Dendritic cell treated with granulocyte-macrophage colony-stimulating factor and Interleukin-4, amounts not matched to agents 40 ng/mL and 50 ng/mL, for 4 days (primary cell): Measurements from ENCODE around the gene ME3.
"Not testable (repeated sequence)": the region's sequence is repeated elsewhere in the genome, so short reads cannot be mapped to it uniquely, and the experiment has no call there.

Source experiments
- H3K27ac Mint-ChIP-seq: one replicate; pipeline ENCODE4 v1.8.0; 2022; ENCODE audit warnings: mild to moderate bottlenecking, mixed read lengths
- H3K27me3 Mint-ChIP-seq: one replicate; pipeline ENCODE4 v1.8.0; 2022; ENCODE audit warnings: mild to moderate bottlenecking, mixed read lengths
- H3K36me3 Mint-ChIP-seq: one replicate; pipeline ENCODE4 v1.8.0; 2022; ENCODE audit warnings: low read depth, mixed read lengths
- H3K4me1 Mint-ChIP-seq: one replicate; pipeline ENCODE4 v1.8.0; 2022; ENCODE audit warnings: low read depth, mixed read lengths
- H3K4me3 Mint-ChIP-seq: one replicate; pipeline ENCODE4 v1.8.0; 2022; ENCODE audit warnings: mild to moderate bottlenecking, moderate library complexity, mixed read lengths
- H3K9me3 Mint-ChIP-seq: one replicate; pipeline ENCODE4 v1.8.0; 2022; ENCODE audit warnings: mixed read lengths
- intact Hi-C: fragments of 100-400 bp; cut with micrococcal nuclease; formaldehyde crosslinking; loops from one replicate; pipeline ENCODE4 v1.15.0; 2022

The ME3 gene

GRCh38 chr11:86666193-86666592 is 6.2 kb downstream of the ME3 start:
- no peak overlapping the region for H3K4me3 Mint-ChIP-seq
- no peaks in the 10 kb centered on the region for H3K36me3 Mint-ChIP-seq
- peaks cover 22% of the 10 kb centered on the region for H3K27me3 Mint-ChIP-seq
- no peak overlapping the region for H3K27ac Mint-ChIP-seq
- no peaks in the 10 kb centered on the region for H3K9me3 Mint-ChIP-seq
- H3K4me1 Mint-ChIP-seq: peaks cover 2% of the 10 kb centered on the region
- intact Hi-C loops: no loop called here

- no peak overlapping the region for H3K27ac Mint-ChIP-seq
- H3K36me3 Mint-ChIP-seq: no peaks in the 10 kb centered on the region
- intact Hi-C loops: no loop called here
- no peak overlapping the region for H3K4me3 Mint-ChIP-seq
- H3K9me3 Mint-ChIP-seq: no peaks in the 10 kb centered on the region
- peaks cover 10% of the 10 kb centered on the region for H3K27me3 Mint-ChIP-seq
- H3K4me1 Mint-ChIP-seq: no peaks in the 10 kb centered on the region
Measured at GRCh38 chr11:86664930-86665329, 7.5 kb downstream of the ME3 start.

GRCh38 chr11:86663761-86664160 is 8.7 kb downstream of the ME3 start:
- intact Hi-C loops: no loop called here
- Mint-ChIP-seq H3K27ac (no peak overlapping the region), H3K9me3 (no peaks in the 10 kb centered on the region), H3K27me3 (no peaks in the 10 kb centered on the region), H3K4me3 (no peak overlapping the region), H3K36me3 (no peaks in the 10 kb centered on the region), H3K4me1 (no peaks in the 10 kb centered on the region)

- intact Hi-C loops: no loop called here
- Mint-ChIP-seq H3K4me3 (no peak overlapping the region), H3K27ac (no peak overlapping the region), H3K27me3 (no peaks in the 10 kb centered on the region), H3K9me3 (no peaks in the 10 kb centered on the region), H3K36me3 (no peaks in the 10 kb centered on the region), H3K4me1 (no peaks in the 10 kb centered on the region)
Measured at GRCh38 chr11:86663291-86663690, 9.1 kb downstream of the ME3 start.

- Mint-ChIP-seq H3K4me3 (no peak overlapping the region), H3K4me1 (no peaks in the 10 kb centered on the region), H3K27ac (no peak overlapping the region), H3K9me3 (no peaks in the 10 kb centered on the region), H3K27me3 (no peaks in the 10 kb centered on the region), H3K36me3 (no peaks in the 10 kb centered on the region)
- intact Hi-C loops: no loop called here
Measured at GRCh38 chr11:86660736-86661135, 11.7 kb downstream of the ME3 start.

- no peaks in the 10 kb centered on the region for H3K4me1 Mint-ChIP-seq
- no peak overlapping the region for H3K4me3 Mint-ChIP-seq
- no peaks in the 10 kb centered on the region for H3K36me3 Mint-ChIP-seq
- H3K9me3 Mint-ChIP-seq: no peaks in the 10 kb centered on the region
- intact Hi-C loops: no loop called here
- H3K27ac Mint-ChIP-seq: no peak overlapping the region
- no peaks in the 10 kb centered on the region for H3K27me3 Mint-ChIP-seq
Measured at GRCh38 chr11:86660088-86660487, 12.3 kb downstream of the ME3 start.

- H3K36me3 Mint-ChIP-seq: no peaks in the 10 kb centered on the region
- intact Hi-C loops: no loop called here
- no peaks in the 10 kb centered on the region for H3K9me3 Mint-ChIP-seq
- H3K4me3 Mint-ChIP-seq: no peak overlapping the region
- no peak overlapping the region for H3K27ac Mint-ChIP-seq
- H3K27me3 Mint-ChIP-seq: no peaks in the 10 kb centered on the region
- no peaks in the 10 kb centered on the region for H3K4me1 Mint-ChIP-seq
Measured at GRCh38 chr11:86658534-86658933, 13.9 kb downstream of the ME3 start.

- H3K4me1 Mint-ChIP-seq, H3K36me3 Mint-ChIP-seq, H3K4me3 Mint-ChIP-seq, H3K27me3 Mint-ChIP-seq, H3K27ac Mint-ChIP-seq, intact Hi-C loops: not testable (repeated sequence)
- peaks cover 10% of the 10 kb centered on the region for H3K9me3 Mint-ChIP-seq
Measured at GRCh38 chr11:86645212-86645611, 27.2 kb downstream of the ME3 start.

GRCh38 chr11:86644291-86644690 is 28.1 kb downstream of the ME3 start:
- H3K4me1 Mint-ChIP-seq: no peaks in the 10 kb centered on the region
- H3K36me3 Mint-ChIP-seq: no peaks in the 10 kb centered on the region
- H3K27me3 Mint-ChIP-seq: no peaks in the 10 kb centered on the region
- no peak overlapping the region for H3K27ac Mint-ChIP-seq
- H3K9me3 Mint-ChIP-seq: peaks cover 10% of the 10 kb centered on the region
- H3K4me3 Mint-ChIP-seq: no peak overlapping the region
- intact Hi-C loops: no loop called here

GRCh38 chr11:86641537-86642261 is 30.7 kb downstream of the ME3 start:
- Mint-ChIP-seq H3K4me3 (no peak overlapping the region), H3K27me3 (no peaks in the 10 kb centered on the region), H3K36me3 (no peaks in the 10 kb centered on the region), H3K27ac (no peak overlapping the region), H3K9me3 (no peaks in the 10 kb centered on the region), H3K4me1 (no peaks in the 10 kb centered on the region)
- intact Hi-C loops: no loop called here

- Mint-ChIP-seq H3K4me1 (no peaks in the 10 kb centered on the region), H3K27ac (no peak overlapping the region), H3K9me3 (no peaks in the 10 kb centered on the region), H3K36me3 (no peaks in the 10 kb centered on the region), H3K27me3 (no peaks in the 10 kb centered on the region), H3K4me3 (no peak overlapping the region)
- intact Hi-C loops: no loop called here
Measured at GRCh38 chr11:86639137-86639536, 33.3 kb downstream of the ME3 start.

GRCh38 chr11:86638673-86639072 is 33.7 kb downstream of the ME3 start:
- intact Hi-C loops: no loop called here

GRCh38 chr11:86637988-86638387 is 34.4 kb downstream of the ME3 start:
- Mint-ChIP-seq H3K36me3 (no peaks in the 10 kb centered on the region), H3K9me3 (no peaks in the 10 kb centered on the region), H3K27ac (no peak overlapping the region), H3K4me3 (no peak overlapping the region), H3K4me1 (no peaks in the 10 kb centered on the region), H3K27me3 (no peaks in the 10 kb centered on the region)
- intact Hi-C loops: no loop called here

More at GRCh38 chr11:86638673-86639072, 33.7 kb downstream of the ME3 start:
- Mint-ChIP-seq H3K27ac (no peak overlapping the region), H3K9me3 (no peaks in the 10 kb centered on the region), H3K4me1 (no peaks in the 10 kb centered on the region), H3K4me3 (no peak overlapping the region), H3K36me3 (no peaks in the 10 kb centered on the region), H3K27me3 (no peaks in the 10 kb centered on the region)

- intact Hi-C loops: no loop called here
- Mint-ChIP-seq H3K4me1 (no peaks in the 10 kb centered on the region), H3K4me3 (no peak overlapping the region), H3K36me3 (no peaks in the 10 kb centered on the region), H3K9me3 (no peaks in the 10 kb centered on the region), H3K27ac (no peak overlapping the region), H3K27me3 (no peaks in the 10 kb centered on the region)
Measured at GRCh38 chr11:86636275-86636674, 36.1 kb downstream of the ME3 start.
